GM23338 (cell line): ENCODE data around the gene RPH3AL.

Experiments
- CTCF ChIP-seq, 2 experiments: fragments of 200-600 bp in 1 of 2; sonication (generic) in 1 of 2; conservative IDR thresholded peaks; 2 replicates each; pipeline versions ENCODE4 v1.5.1 to v1.6.1; 2016 to 2017; ENCODE audit warnings: antibody characterized with exemption in 2 of 2, low read depth in 2 of 2, mild to moderate bottlenecking in 2 of 2, moderate library complexity in 1 of 2
- EZH2 ChIP-seq: fragments of 200-600 bp; sonication (generic); IDR thresholded peaks from one replicate; pipeline ENCODE4 v1.8.0; 2017; ENCODE audit warnings: antibody characterized with exemption, mild to moderate bottlenecking, low read depth; ENCODE audit not compliant: unreplicated experiment
- POLR2AphosphoS5 ChIP-seq: IDR thresholded peaks from 2 replicates; pipeline ENCODE4 v1.6.1; 2016; ENCODE audit warnings: antibody characterized with exemption, low read depth
- TF ChIP-seq, protein P1 (sequence below): IDR thresholded peaks from one replicate; pipeline ENCODE4 v1.6.1; 2018; ENCODE audit warnings: antibody characterized with exemption; ENCODE audit not compliant: unreplicated experiment

DNA sequence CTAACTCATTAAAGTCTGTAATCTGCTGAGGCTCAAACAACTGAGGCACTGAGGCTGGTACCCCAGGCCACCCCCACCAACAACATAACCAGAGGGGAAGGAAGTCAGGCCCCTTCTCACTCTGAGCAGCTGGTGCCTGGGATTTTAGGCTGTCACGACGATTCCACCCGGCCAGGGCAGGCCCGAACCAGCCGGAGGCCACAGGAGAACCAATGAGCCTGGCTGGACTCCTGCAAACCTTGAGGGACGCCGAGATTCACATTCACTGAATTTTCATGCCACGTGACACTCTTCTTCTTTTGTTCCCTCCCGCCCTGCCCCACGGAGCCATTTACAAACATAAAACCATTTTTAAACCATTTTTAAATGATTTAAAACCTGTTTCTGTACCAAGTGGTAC is 48.1 kb downstream of the RPH3AL start:
- TF ChIP-seq CTCF (conservative IDR thresholded peaks at IDR 0.05; ENCODE audit: low read depth in 2 of 2) (no peak), EZH2 (no peak), POLR2AphosphoS5 (no peak)
- TF ChIP-seq, protein P1, sequence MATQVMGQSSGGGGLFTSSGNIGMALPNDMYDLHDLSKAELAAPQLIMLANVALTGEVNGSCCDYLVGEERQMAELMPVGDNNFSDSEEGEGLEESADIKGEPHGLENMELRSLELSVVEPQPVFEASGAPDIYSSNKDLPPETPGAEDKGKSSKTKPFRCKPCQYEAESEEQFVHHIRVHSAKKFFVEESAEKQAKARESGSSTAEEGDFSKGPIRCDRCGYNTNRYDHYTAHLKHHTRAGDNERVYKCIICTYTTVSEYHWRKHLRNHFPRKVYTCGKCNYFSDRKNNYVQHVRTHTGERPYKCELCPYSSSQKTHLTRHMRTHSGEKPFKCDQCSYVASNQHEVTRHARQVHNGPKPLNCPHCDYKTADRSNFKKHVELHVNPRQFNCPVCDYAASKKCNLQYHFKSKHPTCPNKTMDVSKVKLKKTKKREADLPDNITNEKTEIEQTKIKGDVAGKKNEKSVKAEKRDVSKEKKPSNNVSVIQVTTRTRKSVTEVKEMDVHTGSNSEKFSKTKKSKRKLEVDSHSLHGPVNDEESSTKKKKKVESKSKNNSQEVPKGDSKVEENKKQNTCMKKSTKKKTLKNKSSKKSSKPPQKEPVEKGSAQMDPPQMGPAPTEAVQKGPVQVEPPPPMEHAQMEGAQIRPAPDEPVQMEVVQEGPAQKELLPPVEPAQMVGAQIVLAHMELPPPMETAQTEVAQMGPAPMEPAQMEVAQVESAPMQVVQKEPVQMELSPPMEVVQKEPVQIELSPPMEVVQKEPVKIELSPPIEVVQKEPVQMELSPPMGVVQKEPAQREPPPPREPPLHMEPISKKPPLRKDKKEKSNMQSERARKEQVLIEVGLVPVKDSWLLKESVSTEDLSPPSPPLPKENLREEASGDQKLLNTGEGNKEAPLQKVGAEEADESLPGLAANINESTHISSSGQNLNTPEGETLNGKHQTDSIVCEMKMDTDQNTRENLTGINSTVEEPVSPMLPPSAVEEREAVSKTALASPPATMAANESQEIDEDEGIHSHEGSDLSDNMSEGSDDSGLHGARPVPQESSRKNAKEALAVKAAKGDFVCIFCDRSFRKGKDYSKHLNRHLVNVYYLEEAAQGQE = no peak
